HepG2 (cell line): ENCODE measurements around the gene PFDN5. TPM values are rescaled to one million over a fixed set of nuclear protein-coding genes. Genes with fewer than 3 reads are reported as not detected.
A peak's percentile ranks its signal among the peaks of the same experiment; 100 is the strongest.

Source experiments
- BCL6 ChIP-seq: IDR thresholded peaks from 2 replicates; pipeline ENCODE4 v1.6.1; 2016; ENCODE audit warnings: missing genetic modification reagents, missing compliant biosample characterization
- EHMT2 ChIP-seq: fragments of 200-600 bp; sonication (generic); IDR thresholded peaks from 2 replicates; pipeline ENCODE4 v1.7.0; 2017; ENCODE audit warnings: antibody characterized with exemption, low read depth, low read length, borderline replicate concordance
- HNF4G ChIP-seq, 2 experiments: sonication (generic) in 1 of 2; formaldehyde crosslinking in 1 of 2; IDR thresholded peaks; 2 replicates each; pipeline versions ENCODE4 v1.4.0 to v1.6.1; 2011 to 2020; ENCODE audit warnings: borderline replicate concordance in 2 of 2, low read depth in 2 of 2, mild to moderate bottlenecking in 2 of 2, low read length in 1 of 2, missing genetic modification reagents in 1 of 2, moderate library complexity in 1 of 2
- HOXA7 ChIP-seq: sonication (generic); formaldehyde crosslinking; IDR thresholded peaks from 2 replicates; pipeline ENCODE4 v1.8.1; 2022; ENCODE audit warnings: mild to moderate bottlenecking, missing genetic modification reagents, moderate library complexity
- IRF2 ChIP-seq: IDR thresholded peaks from 2 replicates; pipeline ENCODE4 v1.6.1; 2018; ENCODE audit warnings: missing genetic modification reagents, missing compliant biosample characterization
- TOE1 ChIP-seq: sonication (generic); formaldehyde crosslinking; IDR thresholded peaks from 2 replicates; pipeline ENCODE4 v1.4.0; 2020; ENCODE audit warnings: mild to moderate bottlenecking, missing genetic modification reagents
- TRIM24 ChIP-seq: sonication (generic); formaldehyde crosslinking; IDR thresholded peaks from 2 replicates; pipeline ENCODE4 v1.8.0; 2022; ENCODE audit warnings: mild to moderate bottlenecking, missing genetic modification reagents
- ZFP62 ChIP-seq: sonication (generic); formaldehyde crosslinking; IDR thresholded peaks from 2 replicates; pipeline ENCODE4 v1.4.0; 2020; ENCODE audit warnings: missing genetic modification reagents
- ZFP82 ChIP-seq: sonication (generic); formaldehyde crosslinking; IDR thresholded peaks from 2 replicates; pipeline ENCODE4 v1.5.1; 2020; ENCODE audit warnings: mild to moderate bottlenecking, missing genetic modification reagents, borderline replicate concordance
- ZHX1 ChIP-seq: sonication (generic); formaldehyde crosslinking; IDR thresholded peaks from 2 replicates; pipeline ENCODE4 v1.8.1; 2022; ENCODE audit warnings: low read depth, mild to moderate bottlenecking, missing genetic modification reagents
- ZKSCAN5 ChIP-seq: sonication (generic); formaldehyde crosslinking; IDR thresholded peaks from 2 replicates; pipeline ENCODE4 v1.5.1; 2020; ENCODE audit warnings: mild to moderate bottlenecking, missing genetic modification reagents
- ZNF232 ChIP-seq: sonication (generic); formaldehyde crosslinking; IDR thresholded peaks from 2 replicates; pipeline ENCODE4 v1.4.0; 2020; ENCODE audit warnings: missing genetic modification reagents, borderline replicate concordance
- ZNF333 ChIP-seq: sonication (generic); formaldehyde crosslinking; IDR thresholded peaks from 2 replicates; pipeline ENCODE4 v1.4.0; 2020; ENCODE audit warnings: mild to moderate bottlenecking, missing genetic modification reagents, borderline replicate concordance
- ZNF562 ChIP-seq: sonication (generic); formaldehyde crosslinking; IDR thresholded peaks from 2 replicates; pipeline ENCODE4 v1.8.0; 2022; ENCODE audit warnings: missing genetic modification reagents, borderline replicate concordance
- ZNF841 ChIP-seq: sonication (generic); formaldehyde crosslinking; IDR thresholded peaks from 2 replicates; pipeline ENCODE4 v1.8.1; 2023; ENCODE audit warnings: missing genetic modification reagents, borderline replicate concordance
- ZXDC ChIP-seq: sonication (generic); formaldehyde crosslinking; IDR thresholded peaks from 2 replicates; pipeline ENCODE4 v1.5.0; 2020; ENCODE audit warnings: mild to moderate bottlenecking, missing genetic modification reagents
- polyA plus RNA-seq, 8 experiments: library from polyadenylated mRNA; depleted of rRNA in 3 of 8; stranded (reverse) in 7 of 8; unstranded in 1 of 8; fragments of >200 nt; fragmentation: Illumina TruSeq in 4 of 8; extraction: Trizol in 4 of 8; gene quantifications; 2 replicates each; pipeline versions ENCODE4 v1.2.1 to v1.2.3, GENCODE V29; 2011 to 2016; ENCODE audit warnings: low read depth in 4 of 8, missing spikeins in 1 of 8, mixed read lengths in 1 of 8; ENCODE audit not compliant: insufficient read depth in 1 of 8
- total RNA-seq, 5 experiments: library from RNA; depleted of rRNA; stranded (reverse); fragments of >200 nt; fragmentation: Illumina TruSeq; extraction: Trizol; gene quantifications; 2 replicates each; pipeline ENCODE4 v1.2.3, GENCODE V29; 2016; ENCODE audit warnings: low read depth in 1 of 5
- TF ChIP-seq, protein P1 (sequence below): sonication (generic); formaldehyde crosslinking; IDR thresholded peaks from 2 replicates; pipeline ENCODE4 v1.5.1; 2020; ENCODE audit warnings: mild to moderate bottlenecking, missing genetic modification reagents
- TF ChIP-seq, protein P2 (sequence below): sonication (generic); formaldehyde crosslinking; IDR thresholded peaks from 2 replicates; pipeline ENCODE4 v1.4.0; 2020; ENCODE audit warnings: missing genetic modification reagents

Gene PFDN5
- total and polyA plus RNA-seq, 2 of the 13 experiments (the other 11 are each of a cell fraction or from before 2014, with no cell fraction given) = 449 to 462 TPM

DNA sequence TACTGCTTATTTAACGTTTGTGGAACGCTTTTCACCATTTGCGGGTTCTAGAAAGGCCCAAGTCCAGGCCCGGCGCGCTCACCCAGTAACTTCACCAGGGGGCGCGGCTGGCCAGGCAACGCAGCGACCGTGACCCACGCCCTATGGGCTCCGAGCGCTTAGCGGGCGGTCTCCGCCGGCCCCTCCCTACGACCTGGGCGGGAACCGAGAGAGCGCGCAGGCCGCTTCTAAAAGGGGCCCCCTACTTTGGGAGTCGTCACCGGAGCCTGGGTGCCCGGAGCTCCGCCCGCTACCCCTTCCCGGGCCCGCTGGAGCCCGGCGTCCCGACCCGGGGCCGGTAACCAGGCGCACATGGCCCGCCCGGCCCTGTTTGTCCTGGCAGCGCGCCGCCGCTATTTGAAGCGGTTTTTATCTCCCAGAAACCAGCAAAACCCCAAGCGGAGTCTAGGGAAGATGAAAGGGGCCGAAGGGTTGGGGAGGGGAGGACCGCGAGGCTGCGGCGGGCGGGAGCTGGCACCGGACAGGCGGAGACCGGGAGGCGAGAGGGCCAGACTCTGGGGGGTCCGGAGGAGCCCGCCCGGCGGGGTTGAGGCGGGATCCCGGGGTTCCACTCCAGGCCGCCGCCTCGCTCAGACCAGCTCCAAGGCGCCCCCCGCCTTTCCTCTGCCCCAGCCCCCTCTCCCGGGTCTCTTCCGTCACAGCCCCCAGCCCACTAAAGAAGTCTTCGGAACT is 29.6 kb downstream of the PFDN5 start (continued):
- TF ChIP-seq HOXA7 = no peak
- TF ChIP-seq ZNF562 (CRISPR knock-in tag) = no peak
- TF ChIP-seq ZNF841 (CRISPR knock-in tag) = no peak
- TF ChIP-seq ZNF232 = no peak; the same call in 1 of the 2 replicates
- TF ChIP-seq ZFP62 = no peak
- no peak for TF ChIP-seq ZKSCAN5
- TF ChIP-seq ZFP82 (CRISPR knock-in tag) = peak; percentile 69; the same call in 1 of the 2 replicates
- peak; percentile 60 for TF ChIP-seq HNF4G (IDR thresholded peaks at IDR 0.05; ENCODE audit: borderline replicate concordance, low read depth, low read length)
- peak; percentile 47 for TF ChIP-seq HNF4G (CRISPR knock-in tag; IDR thresholded peaks at IDR 0.05; ENCODE audit: borderline replicate concordance, low read depth)
- no peak for TF ChIP-seq ZHX1 (CRISPR knock-in tag)
- peak; percentile 46; the same call in 1 of the 2 replicates for TF ChIP-seq IRF2
- TF ChIP-seq, protein P1, sequence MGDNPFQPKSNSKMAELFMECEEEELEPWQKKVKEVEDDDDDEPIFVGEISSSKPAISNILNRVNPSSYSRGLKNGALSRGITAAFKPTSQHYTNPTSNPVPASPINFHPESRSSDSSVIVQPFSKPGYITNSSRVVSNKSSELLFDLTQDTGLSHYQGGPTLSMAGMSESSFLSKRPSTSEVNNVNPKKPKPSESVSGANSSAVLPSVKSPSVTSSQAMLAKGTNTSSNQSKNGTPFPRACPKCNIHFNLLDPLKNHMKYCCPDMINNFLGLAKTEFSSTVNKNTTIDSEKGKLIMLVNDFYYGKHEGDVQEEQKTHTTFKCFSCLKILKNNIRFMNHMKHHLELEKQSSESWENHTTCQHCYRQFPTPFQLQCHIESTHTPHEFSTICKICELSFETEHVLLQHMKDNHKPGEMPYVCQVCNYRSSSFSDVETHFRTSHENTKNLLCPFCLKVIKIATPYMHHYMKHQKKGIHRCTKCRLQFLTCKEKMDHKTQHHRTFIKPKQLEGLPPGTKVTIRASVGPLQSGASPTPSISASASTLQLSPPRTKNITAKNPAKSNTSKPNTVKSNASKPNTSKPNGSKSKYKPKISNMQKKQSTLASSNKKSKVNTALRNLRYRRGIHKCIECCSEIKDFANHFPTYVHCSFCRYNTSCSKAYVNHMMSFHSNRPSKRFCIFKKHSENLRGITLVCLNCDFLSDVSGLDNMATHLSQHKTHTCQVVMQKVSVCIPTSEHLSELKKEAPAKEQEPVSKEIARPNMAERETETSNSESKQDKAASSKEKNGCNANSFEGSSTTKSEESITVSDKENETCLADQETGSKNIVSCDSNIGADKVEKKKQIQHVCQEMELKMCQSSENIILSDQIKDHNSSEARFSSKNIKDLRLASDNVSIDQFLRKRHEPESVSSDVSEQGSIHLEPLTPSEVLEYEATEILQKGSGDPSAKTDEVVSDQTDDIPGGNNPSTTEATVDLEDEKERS = 0 out of 2 replicates have a peak, but pooled peaks have one; percentile 37
- no peak for TF ChIP-seq TRIM24 (CRISPR knock-in tag)
- TF ChIP-seq ZNF333 (CRISPR knock-in tag) = peak; percentile 89
- TF ChIP-seq, protein P2, sequence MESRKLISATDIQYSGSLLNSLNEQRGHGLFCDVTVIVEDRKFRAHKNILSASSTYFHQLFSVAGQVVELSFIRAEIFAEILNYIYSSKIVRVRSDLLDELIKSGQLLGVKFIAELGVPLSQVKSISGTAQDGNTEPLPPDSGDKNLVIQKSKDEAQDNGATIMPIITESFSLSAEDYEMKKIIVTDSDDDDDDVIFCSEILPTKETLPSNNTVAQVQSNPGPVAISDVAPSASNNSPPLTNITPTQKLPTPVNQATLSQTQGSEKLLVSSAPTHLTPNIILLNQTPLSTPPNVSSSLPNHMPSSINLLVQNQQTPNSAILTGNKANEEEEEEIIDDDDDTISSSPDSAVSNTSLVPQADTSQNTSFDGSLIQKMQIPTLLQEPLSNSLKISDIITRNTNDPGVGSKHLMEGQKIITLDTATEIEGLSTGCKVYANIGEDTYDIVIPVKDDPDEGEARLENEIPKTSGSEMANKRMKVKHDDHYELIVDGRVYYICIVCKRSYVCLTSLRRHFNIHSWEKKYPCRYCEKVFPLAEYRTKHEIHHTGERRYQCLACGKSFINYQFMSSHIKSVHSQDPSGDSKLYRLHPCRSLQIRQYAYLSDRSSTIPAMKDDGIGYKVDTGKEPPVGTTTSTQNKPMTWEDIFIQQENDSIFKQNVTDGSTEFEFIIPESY (CRISPR knock-in tag) = peak; percentile 43
- TF ChIP-seq EHMT2 = no peak
- no peak for TF ChIP-seq TOE1 (CRISPR knock-in tag)
- TF ChIP-seq BCL6 = no peak; the same call in 1 of the 2 replicates
- TF ChIP-seq ZXDC (CRISPR knock-in tag) = no peak
